GM18868 (cell line): Measurements from ENCODE around the gene PDE10A.
A peak's percentile ranks its signal among the peaks of the same experiment; 100 is the strongest.
"Not testable (repeated sequence)": the region's sequence is repeated elsewhere in the genome, so short reads cannot be mapped to it uniquely, and the experiment has no call there.

Experiments used
- ATAC-seq: cut with Tn5 transposase; IDR thresholded peaks from one replicate; pipeline ENCODE4 v1.9.1; 2021; ENCODE audit warnings: mild to moderate bottlenecking, moderate library complexity; ENCODE audit not compliant: unreplicated experiment

The PDE10A gene

DNA sequence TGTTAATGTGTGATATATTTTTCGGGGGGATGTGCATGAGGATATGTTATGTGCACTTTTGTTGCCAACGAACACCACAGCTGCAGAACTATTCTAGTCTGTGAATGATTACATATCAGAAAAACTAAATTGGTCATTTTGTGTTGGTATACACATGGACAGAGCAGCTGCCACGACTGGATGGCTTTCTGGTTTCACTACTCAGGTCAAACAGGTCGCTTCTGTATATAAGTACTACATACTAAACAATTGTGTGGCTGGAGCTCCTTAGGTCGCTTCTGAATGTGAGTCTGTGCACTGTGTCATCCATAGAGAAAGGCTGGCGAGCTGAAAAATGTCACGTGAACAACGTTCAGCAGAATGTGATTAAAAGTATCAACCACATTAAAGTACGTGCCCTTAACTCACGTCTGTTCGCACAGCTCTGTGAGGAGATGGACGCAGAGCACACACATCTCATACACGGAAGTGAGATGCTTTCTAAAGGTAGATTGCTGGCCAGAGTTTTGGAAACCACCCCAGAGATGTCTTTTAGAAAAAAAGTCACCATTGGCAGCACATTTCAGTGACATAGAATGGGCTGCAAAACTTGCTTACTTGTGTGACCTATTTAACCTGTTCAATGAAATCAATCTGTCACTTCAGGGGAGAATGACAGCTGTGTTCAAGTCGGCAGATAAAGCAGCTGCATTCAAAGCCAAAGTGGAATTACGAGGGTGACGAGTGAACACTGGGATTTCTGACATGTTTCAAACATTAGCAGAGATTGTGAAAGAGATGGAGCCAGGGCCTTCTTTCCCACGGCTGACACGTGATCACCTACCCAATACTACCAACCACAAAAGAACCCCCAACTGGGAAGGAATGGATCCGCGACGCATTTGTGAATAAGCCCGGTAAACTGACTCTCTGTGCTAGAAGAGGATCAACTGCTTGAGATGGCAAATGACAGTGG is 176.6 kb downstream of the PDE10A start:
- ATAC-seq, result no peak

DNA sequence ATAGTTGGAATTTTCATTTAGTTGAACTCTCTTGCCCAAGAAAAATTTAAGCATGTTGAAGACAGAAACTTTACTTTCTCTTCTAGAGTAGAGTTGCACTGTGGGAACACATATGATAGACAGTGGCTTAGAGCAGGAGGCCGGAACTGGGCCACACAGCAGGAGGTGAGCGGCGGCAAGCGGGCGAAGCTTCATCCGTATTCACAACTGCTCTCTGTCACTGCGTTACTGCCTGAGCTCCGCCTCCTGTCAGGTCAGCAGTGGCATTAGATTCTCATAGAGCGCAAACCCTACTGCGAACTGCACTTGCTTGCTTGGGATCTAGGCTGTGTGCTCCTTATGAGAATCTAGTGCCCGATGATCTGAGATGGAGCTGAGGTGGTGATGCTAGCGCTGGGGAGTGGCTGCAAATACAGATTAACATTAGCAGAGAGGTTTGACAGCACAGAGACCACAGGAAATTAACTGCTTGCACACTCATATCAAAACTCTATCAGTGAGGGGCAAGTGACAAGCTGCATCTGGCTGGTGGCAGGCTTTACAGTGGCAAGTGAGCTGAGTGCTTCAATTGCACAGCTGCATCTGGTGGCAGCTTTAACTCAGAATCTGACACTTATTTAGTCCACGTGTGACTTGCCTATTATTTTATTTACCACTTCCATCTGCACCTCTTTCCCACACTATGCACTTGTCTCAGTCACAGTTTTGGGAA is 178.7 kb downstream of the PDE10A start:
- ATAC-seq, result peak; percentile 65

DNA sequence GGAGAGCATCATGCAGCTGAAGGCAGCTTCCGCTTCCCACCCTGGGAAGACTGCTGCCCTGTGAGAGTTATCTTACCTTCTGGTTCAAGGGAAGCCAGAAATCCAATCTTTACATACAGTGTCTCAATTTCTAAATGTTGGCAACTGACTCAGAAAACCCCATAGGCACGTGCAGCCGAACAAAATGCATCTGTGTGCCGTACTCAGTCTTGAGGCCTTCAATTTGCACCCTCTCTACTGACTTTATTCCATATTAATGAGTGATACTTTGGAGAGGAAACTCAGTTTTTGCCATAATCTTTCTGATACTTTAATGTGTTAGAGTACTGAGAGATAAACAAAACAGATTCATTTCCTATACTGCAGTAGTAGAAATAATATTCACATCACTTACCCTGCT is 181.1 kb downstream of the PDE10A start:
- ATAC-seq, result no peak

DNA sequence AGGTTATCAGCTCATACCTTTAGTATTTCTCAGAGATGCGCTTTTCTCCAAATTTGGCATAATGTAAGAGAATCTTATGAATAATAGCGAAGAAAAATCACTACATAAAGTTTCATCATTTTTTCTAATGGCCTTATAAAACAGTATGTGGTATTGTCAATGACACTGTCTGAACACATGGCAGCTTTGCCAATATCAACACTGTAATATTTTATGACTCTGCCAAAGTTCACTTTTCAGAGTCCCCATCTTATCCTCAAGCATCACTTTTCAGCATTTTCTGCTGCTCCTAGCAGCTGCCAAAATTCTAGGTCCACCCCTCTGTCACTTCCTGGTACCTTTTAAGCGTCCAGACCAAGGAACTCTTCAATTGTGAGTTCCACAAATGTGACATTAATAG is 182.1 kb downstream of the PDE10A start:
- no peak for ATAC-seq

DNA sequence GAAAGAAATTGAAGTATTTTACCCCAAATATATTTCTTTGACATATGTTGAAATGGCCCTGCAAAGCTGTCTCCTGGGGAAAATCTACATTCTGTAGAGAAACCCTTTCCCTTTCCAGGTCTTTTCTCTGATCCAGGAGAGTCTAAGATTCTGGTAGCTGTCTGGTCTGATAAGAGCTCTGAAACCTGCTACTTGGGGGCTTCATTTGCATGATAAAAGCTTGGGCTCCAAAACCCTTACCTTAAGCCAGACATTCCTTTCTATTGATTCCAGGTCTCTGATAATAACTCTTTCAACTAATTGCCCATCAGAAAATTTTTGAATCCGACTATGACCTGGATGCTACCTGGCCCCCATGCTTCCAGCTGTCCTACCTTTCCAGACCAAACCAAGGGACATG is 184.5 kb downstream of the PDE10A start:
- ATAC-seq, result no peak

DNA sequence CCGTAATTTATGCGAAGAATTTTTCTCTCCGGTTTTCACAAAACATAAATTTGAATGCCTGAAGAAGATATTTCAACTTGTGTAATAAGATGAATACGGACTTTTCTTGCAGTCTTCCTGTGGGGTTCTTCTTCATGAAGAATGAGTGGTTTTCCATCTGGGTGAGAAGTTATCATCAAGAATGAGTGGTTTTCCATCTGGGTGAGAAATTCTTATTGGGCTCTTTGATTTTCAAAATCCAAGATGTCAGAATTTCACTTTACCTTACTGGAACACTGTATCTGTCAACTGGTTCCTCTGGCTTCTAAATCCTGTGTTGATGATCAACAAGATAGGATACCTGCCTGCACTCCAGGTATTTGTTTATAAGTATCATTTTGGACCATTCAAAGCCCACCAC is 193.6 kb downstream of the PDE10A start:
- no peak for ATAC-seq

DNA sequence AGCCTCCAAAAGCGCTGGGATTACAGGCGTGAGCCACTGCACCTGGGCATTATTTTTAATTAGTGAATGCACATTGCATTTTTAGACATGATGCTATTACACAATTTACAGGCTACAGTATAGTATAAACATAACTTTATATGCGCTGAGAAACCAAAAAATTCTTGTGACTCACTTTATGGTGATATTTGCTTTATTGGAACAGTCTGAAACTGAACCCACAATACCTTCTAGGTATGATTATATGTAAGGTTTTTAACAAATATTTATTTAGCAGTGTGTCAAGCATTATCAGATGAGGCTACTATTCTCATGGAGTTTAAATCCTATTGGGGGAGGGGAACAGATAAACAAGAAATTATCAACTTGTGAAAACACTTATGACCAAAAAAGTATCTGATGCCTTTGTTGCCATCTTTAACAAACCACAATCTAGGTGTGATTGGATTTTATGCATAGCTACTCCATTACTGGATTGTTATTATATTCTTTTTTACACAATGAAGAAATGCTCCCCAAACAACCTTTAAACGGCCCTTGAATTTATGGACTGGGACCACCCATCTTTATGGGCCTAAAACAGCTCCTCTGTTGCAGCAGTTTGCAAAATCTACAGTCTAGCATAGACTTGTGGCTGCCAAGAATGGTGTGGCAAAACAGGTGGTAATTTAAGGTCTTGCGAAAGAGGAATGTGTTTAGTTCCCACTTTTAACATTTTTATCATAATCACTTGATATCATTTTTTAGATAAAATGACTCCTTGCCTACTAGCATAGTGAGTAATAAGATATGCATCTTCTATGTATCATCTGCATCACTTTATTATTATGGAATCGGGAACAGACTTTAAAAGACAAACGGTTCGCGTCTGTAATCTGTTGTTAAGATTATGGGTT is 194.5 kb downstream of the PDE10A start:
- ATAC-seq, result no peak

DNA sequence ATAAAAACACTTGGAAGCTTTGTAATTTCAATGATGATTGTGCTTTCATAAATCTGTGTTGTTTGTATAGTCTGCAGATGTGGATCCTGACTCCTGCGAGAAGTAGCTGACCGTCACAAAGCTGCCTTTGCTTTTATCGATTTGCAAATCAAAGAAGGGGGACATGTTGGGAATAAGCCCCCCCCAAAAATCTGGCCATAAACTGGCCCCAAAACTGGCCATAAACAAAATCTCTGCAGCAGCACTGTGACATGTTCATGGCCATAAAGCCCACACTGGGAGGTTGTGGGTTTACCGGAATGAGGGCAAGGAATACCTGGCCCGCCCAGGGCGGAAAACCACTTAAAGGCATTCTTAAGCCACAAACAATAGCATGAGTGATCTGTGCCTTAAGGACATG is 199.5 kb downstream of the PDE10A start:
- not testable (repeated sequence) for ATAC-seq

DNA sequence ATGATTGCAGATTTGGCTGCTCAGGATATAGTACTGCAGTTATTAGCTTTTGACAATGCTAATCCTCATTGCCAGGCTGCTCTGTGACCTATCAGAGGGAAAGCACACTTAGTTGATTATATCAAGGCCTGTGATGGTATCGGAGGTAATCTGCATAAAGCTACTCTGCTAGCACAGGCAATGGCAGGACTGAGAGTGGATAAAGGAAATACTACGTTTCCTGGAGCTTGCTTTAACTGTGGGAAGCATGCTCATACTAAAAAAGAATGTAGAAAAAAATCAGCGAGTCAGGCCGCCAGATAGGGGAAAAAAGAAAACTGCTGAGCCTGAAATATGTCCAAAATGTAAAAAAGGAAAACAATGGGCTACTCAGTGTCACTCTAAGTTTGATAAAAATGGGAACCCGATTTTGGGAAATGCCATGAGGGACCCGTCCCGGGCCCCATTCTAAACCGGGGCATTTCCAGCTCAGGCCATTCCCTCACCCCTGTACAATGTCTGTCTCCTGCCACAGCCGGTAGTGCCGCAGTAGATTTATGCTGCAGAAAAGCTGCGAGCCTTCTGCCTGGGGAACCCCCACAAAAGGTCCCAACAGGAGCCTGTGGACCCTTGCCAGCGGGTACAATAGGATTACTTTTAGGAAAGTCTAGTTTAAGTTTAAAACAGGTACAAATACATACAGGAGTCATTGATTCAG is 203.3 kb downstream of the PDE10A start:
- not testable (repeated sequence) for ATAC-seq

DNA sequence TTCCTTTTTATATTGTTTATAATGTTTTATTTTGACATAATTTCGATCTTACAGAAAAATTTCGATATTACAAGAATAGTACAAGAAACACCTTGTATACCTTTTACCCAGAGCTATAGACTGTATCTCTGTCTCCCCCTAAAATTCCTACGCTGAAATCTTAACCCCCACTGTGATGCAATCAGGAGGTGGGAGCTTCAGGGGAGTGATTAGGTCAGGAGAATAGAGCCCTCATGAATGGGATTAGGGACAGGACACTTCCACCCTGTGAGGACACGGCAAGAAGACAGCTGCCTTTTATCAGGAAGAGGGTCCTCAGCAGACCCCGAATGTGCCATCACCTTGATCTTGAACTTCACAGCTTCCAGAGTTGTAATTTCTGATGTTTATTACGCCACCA is 204.9 kb downstream of the PDE10A start:
- no peak for ATAC-seq

DNA sequence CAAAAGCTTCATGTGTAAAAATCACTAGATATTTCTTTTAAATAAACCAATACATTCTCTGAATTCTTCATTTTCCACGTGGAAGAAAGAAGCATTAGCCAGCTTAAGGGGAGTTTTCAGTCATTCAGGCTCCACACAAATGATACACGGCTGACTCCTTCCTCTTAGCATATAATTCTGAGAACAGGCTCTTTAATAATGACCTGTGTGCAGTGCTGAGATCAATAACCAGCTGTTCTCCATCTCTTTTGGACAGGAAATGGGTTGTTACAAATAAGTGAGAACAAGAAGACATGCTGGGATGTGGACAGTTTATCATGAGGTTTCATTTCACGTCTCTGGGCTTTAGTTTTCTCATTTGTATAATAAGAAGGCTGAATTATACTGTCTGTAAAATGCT is 206.8 kb downstream of the PDE10A start:
- no peak for ATAC-seq

DNA sequence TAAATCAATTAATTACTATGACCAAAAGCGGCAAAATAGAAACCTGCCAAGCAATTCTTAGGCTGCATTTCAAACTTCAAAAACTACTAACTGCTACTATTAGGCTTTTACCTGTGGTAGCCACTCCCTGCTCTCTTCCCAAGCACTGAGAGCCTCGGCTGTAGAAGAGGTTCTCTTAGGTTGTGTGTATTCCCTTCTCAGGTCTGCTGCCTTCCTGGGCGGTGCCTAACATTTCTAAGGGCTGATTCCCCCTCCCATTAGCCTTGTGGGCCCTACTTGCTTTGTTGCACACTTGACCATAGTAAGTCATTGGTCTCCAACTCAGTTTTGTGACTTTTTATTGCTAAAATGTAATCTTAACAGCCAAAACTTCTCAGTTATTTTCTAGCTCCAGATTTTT is 207.6 kb downstream of the PDE10A start:
- ATAC-seq, result no peak

DNA sequence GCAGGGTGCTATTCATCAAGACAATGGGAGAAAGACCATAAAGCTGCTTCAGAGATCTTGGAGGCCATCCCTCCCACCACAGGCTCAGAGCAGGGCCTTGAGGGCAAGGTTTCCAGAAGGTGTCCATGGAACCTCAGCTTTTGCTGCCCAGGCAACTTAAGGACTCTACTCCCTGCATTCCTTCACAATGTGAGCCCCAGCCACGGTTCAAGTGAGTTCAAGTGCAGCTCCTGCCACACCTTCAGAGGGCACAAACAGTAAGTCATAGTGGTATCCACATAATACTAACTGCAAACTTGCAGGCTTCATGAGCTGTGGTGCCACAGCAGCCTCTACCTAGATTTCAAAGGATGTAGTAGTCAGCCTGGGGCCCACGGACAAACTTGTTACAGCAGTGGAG is 209.6 kb downstream of the PDE10A start:
- no peak for ATAC-seq

DNA sequence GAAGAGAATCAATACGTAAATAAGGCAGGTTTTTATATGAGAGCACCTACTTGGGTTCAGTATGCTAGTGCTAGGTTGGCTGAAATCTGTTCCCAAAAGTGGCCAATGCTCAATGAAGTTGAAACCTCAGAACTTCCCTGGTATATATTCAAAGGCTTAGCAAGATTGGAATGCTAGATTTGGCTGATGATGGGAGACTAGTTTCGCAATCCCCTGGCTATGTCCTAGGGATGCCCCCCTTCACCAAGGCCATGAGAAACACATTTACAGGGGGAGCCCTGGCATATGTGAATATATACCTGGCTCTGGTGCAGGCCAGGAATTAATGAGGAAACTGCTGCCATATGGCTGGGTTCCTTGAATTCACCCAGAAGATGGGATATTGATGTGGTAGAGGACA is 211.2 kb downstream of the PDE10A start:
- ATAC-seq, result no peak

DNA sequence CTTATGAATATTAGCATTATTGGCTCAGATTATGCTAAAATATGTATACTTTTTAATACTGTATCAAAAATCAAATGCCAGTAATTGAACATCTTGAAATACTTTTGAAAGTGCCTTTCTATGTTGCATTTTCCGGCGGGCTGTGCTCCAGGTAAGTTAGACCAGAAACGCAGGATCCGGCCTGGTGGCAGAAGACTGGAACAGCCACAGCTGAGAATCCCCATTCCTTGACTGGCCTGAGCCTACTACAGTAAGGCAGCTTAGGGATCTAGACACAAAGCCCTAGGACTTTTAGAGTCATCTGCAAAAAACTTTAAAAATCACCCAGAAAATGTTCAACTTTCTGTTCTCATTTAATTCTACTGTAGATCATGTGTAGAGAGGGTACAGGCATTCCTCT is 214.8 kb downstream of the PDE10A start:
- no peak for ATAC-seq

DNA sequence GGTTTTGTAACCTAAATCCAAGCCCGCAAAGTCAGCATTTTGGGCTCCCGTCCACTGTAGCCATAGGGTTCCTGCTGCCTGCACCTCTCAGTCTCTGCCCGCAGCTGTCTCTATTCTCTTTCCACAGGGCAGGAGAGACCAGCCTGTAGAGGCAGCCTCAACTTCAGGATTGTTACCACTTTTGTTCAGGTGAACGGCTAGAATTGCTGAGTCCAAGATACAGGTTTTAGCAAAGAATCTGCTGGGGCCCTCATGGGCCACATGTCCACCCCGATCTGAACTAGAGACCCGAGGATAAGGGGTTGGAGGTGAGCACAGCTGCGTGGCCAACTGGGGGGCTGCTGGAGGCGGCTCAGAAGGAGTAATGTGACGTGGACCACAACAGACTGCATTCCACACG is 215.9 kb downstream of the PDE10A start:
- no peak for ATAC-seq

DNA sequence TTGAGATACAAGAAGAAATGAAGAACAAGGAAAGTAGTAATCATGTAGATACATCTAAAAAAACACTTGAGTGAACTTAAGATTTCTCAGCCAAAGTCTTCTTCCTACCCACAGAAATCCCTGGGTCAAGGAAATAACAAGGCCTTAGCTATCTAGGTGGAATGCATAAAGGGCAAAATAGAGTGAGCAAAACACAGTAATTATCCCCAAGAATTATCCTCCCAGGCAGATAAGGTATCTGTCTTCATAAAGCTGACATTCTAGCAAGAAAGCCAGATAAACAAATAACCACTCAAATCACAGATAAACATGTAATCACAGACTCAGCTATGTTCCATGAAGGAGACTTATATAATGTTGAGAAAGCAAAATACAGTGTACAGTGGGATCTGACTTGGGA is 216.7 kb downstream of the PDE10A start:
- no peak for ATAC-seq

DNA sequence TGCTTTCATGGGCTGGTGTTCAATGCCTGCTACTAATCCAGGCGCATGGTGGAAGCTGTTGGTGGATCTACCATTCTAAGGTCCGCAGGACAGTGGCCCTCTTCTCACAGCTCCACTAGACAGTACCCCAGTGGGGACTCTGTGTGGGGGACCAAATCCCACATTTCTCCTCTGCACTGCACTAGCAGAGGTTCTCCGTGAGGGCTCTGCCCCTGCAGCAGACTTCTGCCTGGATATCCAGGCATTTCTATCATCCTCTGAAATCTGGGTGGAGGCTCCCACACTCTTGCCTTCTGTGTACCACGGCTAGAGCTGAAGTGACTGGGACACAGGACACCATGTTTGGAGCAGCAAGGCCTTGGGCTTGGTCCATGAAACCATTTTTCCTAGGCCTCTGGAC is 219.6 kb downstream of the PDE10A start:
- no peak for ATAC-seq

DNA sequence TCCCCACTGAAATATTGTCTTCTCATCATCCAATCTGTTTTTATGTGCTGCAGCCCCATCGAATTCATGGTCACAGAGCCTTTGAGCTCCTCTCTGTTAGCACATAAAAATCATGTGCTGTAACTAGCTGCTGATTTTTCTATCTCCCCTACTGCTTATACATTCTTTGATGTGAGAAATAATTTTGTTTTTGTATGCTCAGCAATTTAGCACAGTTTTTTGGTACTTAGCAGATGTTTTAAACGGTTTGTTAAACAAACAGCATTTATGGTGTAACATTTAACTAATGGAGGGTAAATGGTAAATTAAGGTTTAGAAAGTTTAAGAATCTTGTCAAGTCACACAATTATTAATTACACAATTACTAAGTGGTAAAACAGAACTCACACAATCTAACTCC is 221.9 kb downstream of the PDE10A start:
- no peak for ATAC-seq

DNA sequence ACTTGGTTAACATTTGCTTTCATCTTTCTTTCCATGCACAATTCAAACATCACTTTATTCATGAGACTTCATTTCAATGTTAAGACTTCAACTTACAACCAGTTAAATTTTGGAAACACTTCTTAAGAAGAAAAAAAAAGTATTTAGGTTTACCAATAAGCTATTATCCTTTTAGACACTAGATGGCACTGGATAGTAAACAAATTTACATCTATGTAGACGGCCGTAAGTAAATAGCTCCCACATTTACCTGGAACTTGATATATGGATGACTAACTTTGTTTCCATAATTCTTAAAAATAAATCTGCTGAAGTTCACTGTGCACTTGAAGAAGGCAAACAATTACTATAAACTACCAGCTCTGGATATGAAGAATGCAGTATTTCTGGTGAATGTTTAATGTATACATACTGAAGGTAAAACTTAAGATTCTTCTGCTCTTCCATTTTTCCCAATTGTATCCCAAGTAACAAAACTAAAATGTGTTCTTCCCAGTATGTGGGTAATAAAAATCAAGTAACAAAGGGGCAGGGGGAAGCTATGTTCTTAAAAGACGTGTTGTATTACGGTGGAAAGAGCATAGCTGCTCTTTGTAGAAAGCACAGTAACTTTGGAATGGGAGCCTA is 223.0 kb downstream of the PDE10A start:
- ATAC-seq, result peak; percentile 62
